Posterior vena cava (tissue), 2 donors: ENCODE data around the gene CECR2. TPM values are rescaled to one million over a fixed set of nuclear protein-coding genes. Genes with fewer than 3 reads are reported as not detected.
"Not testable (repeated sequence)": the region's sequence is repeated elsewhere in the genome, so short reads cannot be mapped to it uniquely, and the experiment has no call there.

Experiments
- DNase-seq: peaks from one replicate; pipeline ENCODE4 v3.0.0-alpha.2; 2020; ENCODE audit warnings: low spot score
- intact Hi-C, 2 donors: fragments of 100-400 bp; cut with DNase I; formaldehyde crosslinking; loops; one replicate each; pipeline versions ENCODE4 v1.14.1 to v1.14.2; 2022 to 2023
- total RNA-seq, 2 donors: library from RNA; stranded (reverse); fragmentation: NEBNext Ultra II Directional; extraction: Animal tissue kit (Norgen Biotek cat#: 25700); gene quantifications; one replicate each; pipeline ENCODE4 v1.2.1, GENCODE V29; 2021
- donor health status: DM: yes; HTN: yes; CAD: no.
- donor health status: DM: yes; HTN: yes; CAD: no.

CECR2 gene
- total RNA-seq, 2 donors from 2014 or later: 0.24 to 0.56 TPM

DNA sequence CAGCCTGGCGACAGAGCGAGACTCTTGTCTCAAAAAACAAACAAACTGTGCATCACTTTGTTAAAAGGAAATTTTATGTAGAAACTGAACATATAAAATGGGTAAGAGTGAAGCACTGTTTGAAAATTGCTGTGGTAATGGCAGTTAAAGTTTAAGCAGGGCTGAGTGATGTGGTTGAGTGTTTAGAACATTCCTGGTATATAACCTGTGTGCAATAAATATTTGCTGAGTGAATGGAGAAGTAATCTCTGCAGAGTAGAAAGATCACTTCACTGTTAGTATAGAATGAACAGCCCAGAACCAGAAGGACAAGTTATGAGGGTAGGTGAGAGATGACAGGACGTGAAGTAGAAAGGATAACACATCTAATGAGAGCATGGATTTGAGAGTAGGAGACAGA is 27.3 kb downstream of the CECR2 start:
- no peak for DNase-seq
- intact Hi-C loops: no loop called here

DNA sequence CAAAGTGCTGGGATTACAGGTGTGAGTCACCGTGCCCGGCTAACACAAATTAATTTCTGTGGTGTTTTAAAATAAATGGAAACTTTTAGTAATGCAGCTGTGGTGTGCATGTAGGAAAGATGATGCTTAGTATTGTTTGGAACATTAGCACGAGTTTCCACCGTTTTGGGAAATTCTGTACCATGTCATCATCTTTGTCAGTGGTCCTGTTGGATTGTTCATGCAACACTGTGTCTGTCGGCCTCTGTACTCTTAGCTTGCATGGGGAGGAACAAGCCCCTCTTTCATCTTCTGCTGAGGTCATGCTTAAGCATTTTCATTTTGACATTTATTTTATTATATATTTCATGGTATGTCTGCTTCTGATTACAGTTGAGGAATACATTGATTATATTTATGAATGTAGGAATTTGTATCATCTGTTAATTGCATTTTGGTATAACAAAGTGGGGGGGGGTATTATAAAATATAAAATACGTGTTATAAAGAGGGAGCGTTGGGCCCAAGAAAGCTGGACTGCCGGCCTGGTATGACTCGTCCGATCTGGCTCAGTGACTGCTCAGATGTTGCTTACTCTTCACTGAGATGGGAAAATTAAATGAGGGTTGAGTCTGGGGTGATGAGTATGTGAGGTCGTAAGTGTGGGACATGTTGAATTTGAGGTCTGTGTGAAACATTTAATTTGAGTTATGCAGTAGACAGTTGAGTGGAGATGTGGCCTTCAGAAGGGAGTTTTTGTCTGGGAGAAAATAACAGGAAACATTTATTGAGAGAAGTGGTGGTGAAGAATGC is 28.7 kb downstream of the CECR2 start:
- intact Hi-C loops: no loop called here
- DNase-seq: no peak

- intact Hi-C loops: no loop called here
- DNase-seq: no peak
Measured at GRCh38 chr22:17400305-17400704, 31.0 kb downstream of the CECR2 start.

- no peak for DNase-seq
- intact Hi-C loops: no loop called here
Measured at GRCh38 chr22:17401728-17402127, 32.5 kb downstream of the CECR2 start.

DNA sequence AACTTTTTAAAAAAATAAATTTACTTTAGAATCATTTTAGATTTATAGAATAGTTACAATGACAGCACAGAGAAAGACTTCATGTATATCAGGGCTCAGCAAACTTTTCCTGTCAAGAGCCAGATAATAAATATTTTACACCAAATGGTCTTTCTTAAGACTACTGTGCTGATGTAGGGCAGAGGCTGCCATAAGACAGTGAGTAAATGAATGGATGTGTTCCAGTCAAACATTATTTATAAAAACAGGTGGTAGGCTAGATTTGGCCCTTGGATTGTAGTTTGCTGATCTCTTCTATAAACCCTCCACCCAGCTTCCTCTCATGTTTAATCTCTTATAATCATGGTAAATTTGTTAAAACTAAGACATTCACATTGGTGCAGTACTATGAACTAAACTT is 33.0 kb downstream of the CECR2 start:
- DNase-seq: no peak
- intact Hi-C loops: no loop called here

DNA sequence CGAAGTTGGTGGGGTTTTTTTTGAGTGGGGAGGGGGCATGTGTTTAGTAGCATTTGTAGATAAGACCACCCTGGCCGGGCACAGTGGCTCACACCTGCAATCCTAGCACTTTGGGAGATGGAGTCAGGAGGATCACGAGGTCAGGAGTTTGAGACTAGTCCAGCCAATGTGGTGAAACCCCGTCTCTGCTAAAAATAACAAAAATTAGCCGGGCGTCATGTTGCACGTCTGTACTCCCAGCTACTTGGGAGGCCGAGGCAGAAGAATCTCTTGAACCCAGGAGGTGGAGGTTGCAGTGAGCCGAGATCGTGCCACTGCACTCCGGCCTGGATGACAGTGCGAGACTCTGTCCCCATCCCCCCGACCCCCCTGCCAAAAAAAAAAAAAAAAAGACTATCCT is 34.6 kb downstream of the CECR2 start:
- intact Hi-C loops: no loop called here
- no peak for DNase-seq

- no peak for DNase-seq
- intact Hi-C loops: no loop called here
Measured at GRCh38 chr22:17407643-17408042, 38.4 kb downstream of the CECR2 start.

DNA sequence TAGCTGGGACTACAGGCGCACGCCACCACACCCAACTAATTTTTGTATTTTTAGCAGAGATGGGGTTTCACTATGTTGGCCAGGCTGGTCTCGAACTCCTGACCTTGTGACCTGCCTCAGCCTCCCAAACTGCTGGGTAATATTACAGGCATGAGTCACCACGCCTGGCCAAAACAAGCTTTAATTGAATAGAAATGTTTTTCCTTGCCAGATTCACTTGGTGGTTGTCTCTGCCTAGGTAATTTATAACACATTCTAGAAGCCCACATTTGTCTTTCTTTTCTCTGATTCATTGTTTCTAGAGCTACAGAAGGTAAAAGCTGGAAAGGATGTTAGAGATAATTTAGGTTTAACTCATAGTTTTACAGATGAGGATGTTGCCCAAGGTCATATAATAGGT is 41.3 kb downstream of the CECR2 start:
- no peak for DNase-seq
- intact Hi-C loops: no loop called here

GRCh38 chr22:17411213-17411612 is 42.0 kb downstream of the CECR2 start:
- DNase-seq: no peak
- intact Hi-C loops: no loop called here

- DNase-seq: no peak
- intact Hi-C loops: no loop called here
Measured at GRCh38 chr22:17412232-17412631, 43.0 kb downstream of the CECR2 start.

DNA sequence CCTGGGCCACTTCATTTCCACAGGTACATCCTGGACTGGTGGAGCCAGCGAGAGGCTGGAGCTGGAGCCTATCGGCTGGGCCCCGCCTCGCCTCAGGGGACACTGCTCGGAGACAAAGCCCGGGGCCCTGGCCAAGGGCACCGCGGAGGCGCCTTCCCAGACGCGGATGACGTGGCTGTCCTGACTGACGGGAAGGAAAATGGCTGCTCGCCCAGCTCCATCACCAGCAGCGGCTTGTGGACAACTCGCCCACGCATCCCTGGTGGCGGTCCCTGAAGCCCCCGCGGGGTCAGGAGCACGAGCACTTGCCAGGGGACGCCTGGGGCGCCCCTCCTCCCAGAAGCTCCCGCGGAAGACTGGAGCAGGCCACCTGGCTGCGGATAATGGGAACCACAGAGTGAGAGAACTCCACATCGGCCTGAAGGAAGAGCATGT is 49.6 kb downstream of the CECR2 start:
- intact Hi-C loops: no loop called here

DNA sequence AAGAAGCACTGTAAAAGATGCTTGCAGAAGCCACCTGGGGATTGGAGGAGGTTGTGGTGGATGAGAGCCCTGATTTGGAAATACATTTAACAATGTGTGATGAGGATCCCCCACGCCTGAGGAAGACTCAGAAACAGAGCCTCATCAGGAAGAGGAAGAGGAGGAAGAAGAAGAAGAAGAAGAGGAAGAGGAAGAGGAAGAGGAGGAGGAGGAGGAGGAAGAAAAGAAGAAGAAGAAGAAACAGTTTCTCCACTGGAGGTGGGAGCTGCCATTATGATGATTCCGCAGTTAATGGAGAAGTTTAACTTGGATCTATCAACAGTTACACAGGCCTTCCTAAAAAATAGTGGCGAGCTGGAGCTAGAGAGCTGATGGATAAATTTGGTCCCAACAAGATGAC is 50.1 kb downstream of the CECR2 start:
- DNase-seq: no peak
- intact Hi-C loops: no loop called here

More for the DNA sequence above, 49.6 kb downstream of the CECR2 start:
- DNase-seq: no peak

GRCh38 chr22:17422736-17423343 is 53.6 kb downstream of the CECR2 start:
- DNase-seq: no peak
- intact Hi-C loops: no loop called here

- DNase-seq: no peak
- intact Hi-C loops: no loop called here
Measured at GRCh38 chr22:17423616-17424015, 54.4 kb downstream of the CECR2 start.

- DNase-seq, intact Hi-C loops: not testable (repeated sequence)
Measured at GRCh38 chr22:17427528-17427927, 58.3 kb downstream of the CECR2 start.

DNA sequence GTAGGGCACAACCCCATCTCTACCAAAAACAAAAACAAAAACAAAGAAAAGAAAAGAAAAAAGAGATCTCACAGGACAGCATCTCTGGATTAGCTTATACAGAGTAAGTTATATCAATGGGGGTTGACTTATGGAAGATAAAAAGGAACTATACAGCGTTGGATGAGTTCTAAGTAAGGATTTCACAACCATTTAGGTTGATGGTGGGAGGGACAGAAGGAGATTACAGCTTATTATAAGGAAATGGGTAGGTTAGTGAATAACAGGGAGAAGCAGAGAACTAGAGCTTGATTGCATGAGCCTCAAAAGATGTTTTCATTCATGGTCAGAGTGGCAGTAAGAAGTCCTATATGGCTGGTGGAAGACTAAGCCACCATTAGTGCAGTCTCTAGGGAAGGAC is 60.3 kb downstream of the CECR2 start:
- intact Hi-C loops: no loop called here
- no peak for DNase-seq

- DNase-seq: no peak
- intact Hi-C loops: loop anchor here in 1 of 2 donors (10.0 kb wide), 1 partner anchor 166 kb away; no protein-coding TSS in a partner anchor
Measured at GRCh38 chr22:17430412-17430811, 61.2 kb downstream of the CECR2 start.

- intact Hi-C loops: loop anchor here in 1 of 2 donors (10.0 kb wide), 1 partner anchor 166 kb away; no protein-coding TSS in a partner anchor
Measured at GRCh38 chr22:17431179-17431578, 61.9 kb downstream of the CECR2 start.

GRCh38 chr22:17434856-17435255 is 65.6 kb downstream of the CECR2 start:
- DNase-seq: no peak

More at GRCh38 chr22:17431179-17431578, 61.9 kb downstream of the CECR2 start:
- no peak for DNase-seq

GRCh38 chr22:17435375-17435774 is 66.1 kb downstream of the CECR2 start:
- intact Hi-C loops: loop anchor here in 1 of 2 donors (10.0 kb wide), 1 partner anchor 171 kb away; no protein-coding TSS in a partner anchor
- DNase-seq: no peak

More at GRCh38 chr22:17434856-17435255, 65.6 kb downstream of the CECR2 start:
- intact Hi-C loops: loop anchor here in 1 of 2 donors (10.0 kb wide), 1 partner anchor 170 kb away; no protein-coding TSS in a partner anchor
